Measurements from ENCODE around the gene HECW1. TPM values are rescaled to one million over a fixed set of nuclear protein-coding genes. Genes with fewer than 3 reads are reported as not detected.

The HECW1 gene
- total RNA-seq, 1 experiment from 2014 or later, result 0.77 TPM

DNA sequence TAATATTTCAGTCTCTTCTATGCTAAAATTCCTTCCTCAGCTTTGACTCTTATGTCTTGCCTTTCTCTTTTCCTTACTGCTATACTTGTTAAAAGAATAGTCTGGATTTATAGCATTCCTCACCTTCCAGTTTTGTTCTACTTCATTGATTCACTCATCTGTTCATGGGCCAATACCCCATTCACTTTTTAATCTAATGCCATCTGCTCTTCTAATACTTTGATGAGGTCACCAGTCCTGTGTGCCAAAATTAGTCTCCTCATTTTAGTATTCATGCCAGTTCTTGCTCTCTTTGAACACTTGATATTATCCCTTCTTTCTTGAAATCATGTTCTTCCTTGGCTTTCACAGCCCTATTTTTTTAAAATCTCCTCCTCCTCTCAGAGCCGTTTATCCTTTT lies 489.8 kb downstream of the HECW1 start:
- H3K27ac ChIP-seq (ENCODE audit: low read length), result no peak overlapping the region
- H3K36me3 ChIP-seq (ENCODE audit: control insufficient read depth, insufficient read depth, low read length), result no peaks in the 10 kb centered on the region
- CTCF ChIA-PET, result no interaction called here
- DNase-seq (ENCODE audit: low read depth, low spot score) (no peak), ATAC-seq (no peak)
- no peaks in the 10 kb centered on the region; the same call in 1 of the 2 replicates for H3K9me3 ChIP-seq (ENCODE audit: control insufficient read depth, insufficient read depth, low read depth, low read length)
- POLR2A ChIA-PET, result no interaction called here
- intact Hi-C loops (cut with micrococcal nuclease; ENCODE audit: unreplicated experiment), result no loop called here
- in situ Hi-C loops (cut with HindIII; ENCODE audit: low pct_unique_long_range_greater_than_20kb, low sequenced_read_pairs), result no loop called here
- TF ChIP-seq SIN3A (IDR thresholded peaks at IDR 0.05; ENCODE audit: borderline replicate concordance, insufficient read depth, low read depth, low read length) (no peak), TCF7L2 (IDR thresholded peaks at IDR 0.05; ENCODE audit: low read depth, low read length) (no peak), POLR2AphosphoS5 (IDR thresholded peaks at IDR 0.05; ENCODE audit: low read depth, low read length) (no peak)
- TF ChIP-seq, protein P1, sequence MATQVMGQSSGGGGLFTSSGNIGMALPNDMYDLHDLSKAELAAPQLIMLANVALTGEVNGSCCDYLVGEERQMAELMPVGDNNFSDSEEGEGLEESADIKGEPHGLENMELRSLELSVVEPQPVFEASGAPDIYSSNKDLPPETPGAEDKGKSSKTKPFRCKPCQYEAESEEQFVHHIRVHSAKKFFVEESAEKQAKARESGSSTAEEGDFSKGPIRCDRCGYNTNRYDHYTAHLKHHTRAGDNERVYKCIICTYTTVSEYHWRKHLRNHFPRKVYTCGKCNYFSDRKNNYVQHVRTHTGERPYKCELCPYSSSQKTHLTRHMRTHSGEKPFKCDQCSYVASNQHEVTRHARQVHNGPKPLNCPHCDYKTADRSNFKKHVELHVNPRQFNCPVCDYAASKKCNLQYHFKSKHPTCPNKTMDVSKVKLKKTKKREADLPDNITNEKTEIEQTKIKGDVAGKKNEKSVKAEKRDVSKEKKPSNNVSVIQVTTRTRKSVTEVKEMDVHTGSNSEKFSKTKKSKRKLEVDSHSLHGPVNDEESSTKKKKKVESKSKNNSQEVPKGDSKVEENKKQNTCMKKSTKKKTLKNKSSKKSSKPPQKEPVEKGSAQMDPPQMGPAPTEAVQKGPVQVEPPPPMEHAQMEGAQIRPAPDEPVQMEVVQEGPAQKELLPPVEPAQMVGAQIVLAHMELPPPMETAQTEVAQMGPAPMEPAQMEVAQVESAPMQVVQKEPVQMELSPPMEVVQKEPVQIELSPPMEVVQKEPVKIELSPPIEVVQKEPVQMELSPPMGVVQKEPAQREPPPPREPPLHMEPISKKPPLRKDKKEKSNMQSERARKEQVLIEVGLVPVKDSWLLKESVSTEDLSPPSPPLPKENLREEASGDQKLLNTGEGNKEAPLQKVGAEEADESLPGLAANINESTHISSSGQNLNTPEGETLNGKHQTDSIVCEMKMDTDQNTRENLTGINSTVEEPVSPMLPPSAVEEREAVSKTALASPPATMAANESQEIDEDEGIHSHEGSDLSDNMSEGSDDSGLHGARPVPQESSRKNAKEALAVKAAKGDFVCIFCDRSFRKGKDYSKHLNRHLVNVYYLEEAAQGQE (IDR thresholded peaks at IDR 0.05; ENCODE audit: insufficient read depth in 1 of 2, low read depth in 2 of 2, low read length in 1 of 2), result no peak
- TF ChIP-seq, protein P2, sequence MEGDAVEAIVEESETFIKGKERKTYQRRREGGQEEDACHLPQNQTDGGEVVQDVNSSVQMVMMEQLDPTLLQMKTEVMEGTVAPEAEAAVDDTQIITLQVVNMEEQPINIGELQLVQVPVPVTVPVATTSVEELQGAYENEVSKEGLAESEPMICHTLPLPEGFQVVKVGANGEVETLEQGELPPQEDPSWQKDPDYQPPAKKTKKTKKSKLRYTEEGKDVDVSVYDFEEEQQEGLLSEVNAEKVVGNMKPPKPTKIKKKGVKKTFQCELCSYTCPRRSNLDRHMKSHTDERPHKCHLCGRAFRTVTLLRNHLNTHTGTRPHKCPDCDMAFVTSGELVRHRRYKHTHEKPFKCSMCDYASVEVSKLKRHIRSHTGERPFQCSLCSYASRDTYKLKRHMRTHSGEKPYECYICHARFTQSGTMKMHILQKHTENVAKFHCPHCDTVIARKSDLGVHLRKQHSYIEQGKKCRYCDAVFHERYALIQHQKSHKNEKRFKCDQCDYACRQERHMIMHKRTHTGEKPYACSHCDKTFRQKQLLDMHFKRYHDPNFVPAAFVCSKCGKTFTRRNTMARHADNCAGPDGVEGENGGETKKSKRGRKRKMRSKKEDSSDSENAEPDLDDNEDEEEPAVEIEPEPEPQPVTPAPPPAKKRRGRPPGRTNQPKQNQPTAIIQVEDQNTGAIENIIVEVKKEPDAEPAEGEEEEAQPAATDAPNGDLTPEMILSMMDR (IDR thresholded peaks at IDR 0.05), result no peak
- no peak overlapping the region for H3K4me3 ChIP-seq (ENCODE audit: low read depth in 2 of 2, low read length in 2 of 2)
- BruUV-seq (replicated peaks), result no TSS peak
- no peaks in the 10 kb centered on the region for H3K4me1 ChIP-seq (ENCODE audit: control insufficient read depth, insufficient read depth, low read length)
- H3K27me3 ChIP-seq (ENCODE audit: control insufficient read depth, insufficient read depth, low read length), result no peaks in the 10 kb centered on the region

DNA sequence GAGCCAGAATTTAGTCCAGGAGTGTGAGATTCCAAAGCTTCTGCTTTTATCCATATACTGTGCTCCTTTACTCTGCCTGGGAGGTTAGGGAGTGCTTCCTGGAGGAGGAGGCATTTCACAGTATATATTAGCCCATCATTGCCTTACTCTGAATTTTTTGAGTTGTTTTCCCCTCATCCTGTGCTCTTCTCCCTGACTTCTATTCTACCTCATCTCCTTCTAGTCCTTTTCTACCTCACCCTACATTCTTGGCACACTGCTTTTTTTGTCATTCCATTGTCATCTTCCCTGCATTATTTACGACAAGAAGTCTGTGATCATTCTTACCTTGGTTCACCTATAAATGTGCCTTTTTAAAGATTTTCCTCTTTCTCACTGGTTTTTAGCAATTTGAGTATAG lies 491.8 kb downstream of the HECW1 start:
- no TSS peak for BruUV-seq (replicated peaks)
- H3K36me3 ChIP-seq (ENCODE audit: control insufficient read depth, insufficient read depth, low read length), result no peaks in the 10 kb centered on the region
- in situ Hi-C loops (cut with HindIII; ENCODE audit: low pct_unique_long_range_greater_than_20kb, low sequenced_read_pairs), result no loop called here

More for the DNA sequence above, 491.8 kb downstream of the HECW1 start:
- ChIA-PET CTCF (no interaction called here), POLR2A (no interaction called here)
- Histone ChIP-seq H3K4me3 (ENCODE audit: low read depth in 2 of 2, low read length in 2 of 2) (no peak overlapping the region), H3K9me3 (ENCODE audit: control insufficient read depth, insufficient read depth, low read depth, low read length) (no peaks in the 10 kb centered on the region; the same call in 1 of the 2 replicates), H3K27ac (ENCODE audit: low read length) (no peak overlapping the region), H3K4me1 (ENCODE audit: control insufficient read depth, insufficient read depth, low read length) (no peaks in the 10 kb centered on the region), H3K27me3 (ENCODE audit: control insufficient read depth, insufficient read depth, low read length) (no peaks in the 10 kb centered on the region)
- TF ChIP-seq, protein P2 (IDR thresholded peaks at IDR 0.05), result no peak
- TF ChIP-seq POLR2AphosphoS5 (IDR thresholded peaks at IDR 0.05; ENCODE audit: low read depth, low read length) (no peak), TCF7L2 (IDR thresholded peaks at IDR 0.05; ENCODE audit: low read depth, low read length) (no peak), SIN3A (IDR thresholded peaks at IDR 0.05; ENCODE audit: borderline replicate concordance, insufficient read depth, low read depth, low read length) (no peak)
- TF ChIP-seq, protein P1 (IDR thresholded peaks at IDR 0.05; ENCODE audit: insufficient read depth in 1 of 2, low read depth in 2 of 2, low read length in 1 of 2), result no peak
- intact Hi-C loops (cut with micrococcal nuclease; ENCODE audit: unreplicated experiment), result no loop called here
- DNase-seq (ENCODE audit: low read depth, low spot score), result no peak
- no peak for ATAC-seq
